Frontal cortex (tissue), 4 donors: ENCODE data around the gene QSOX2. TPM values are rescaled to one million over a fixed set of nuclear protein-coding genes. Genes with fewer than 3 reads are reported as not detected.

Experiments used
- DNase-seq, 2 donors: peaks; one replicate each; pipeline ENCODE4 v3.0.0; 2012; ENCODE audit warnings: low spot score in 2 of 2
- FAIRE-seq: peaks from 2 replicates; lab custom pipeline; 2012; peaks lifted over from hg19 to GRCh38; lab: Jason Lieb, UNC
- total RNA-seq: library from RNA; depleted of rRNA; stranded (reverse); fragments of >200 nt; gene quantifications from one replicate; pipeline ENCODE4 v1.2.3, GENCODE V29; 2014
- donor health status: control.
- donor health status: control.
- donor health status: control.

QSOX2 gene
- total RNA-seq, 1 donor from 2014 or later, result 8.2 TPM

DNA sequence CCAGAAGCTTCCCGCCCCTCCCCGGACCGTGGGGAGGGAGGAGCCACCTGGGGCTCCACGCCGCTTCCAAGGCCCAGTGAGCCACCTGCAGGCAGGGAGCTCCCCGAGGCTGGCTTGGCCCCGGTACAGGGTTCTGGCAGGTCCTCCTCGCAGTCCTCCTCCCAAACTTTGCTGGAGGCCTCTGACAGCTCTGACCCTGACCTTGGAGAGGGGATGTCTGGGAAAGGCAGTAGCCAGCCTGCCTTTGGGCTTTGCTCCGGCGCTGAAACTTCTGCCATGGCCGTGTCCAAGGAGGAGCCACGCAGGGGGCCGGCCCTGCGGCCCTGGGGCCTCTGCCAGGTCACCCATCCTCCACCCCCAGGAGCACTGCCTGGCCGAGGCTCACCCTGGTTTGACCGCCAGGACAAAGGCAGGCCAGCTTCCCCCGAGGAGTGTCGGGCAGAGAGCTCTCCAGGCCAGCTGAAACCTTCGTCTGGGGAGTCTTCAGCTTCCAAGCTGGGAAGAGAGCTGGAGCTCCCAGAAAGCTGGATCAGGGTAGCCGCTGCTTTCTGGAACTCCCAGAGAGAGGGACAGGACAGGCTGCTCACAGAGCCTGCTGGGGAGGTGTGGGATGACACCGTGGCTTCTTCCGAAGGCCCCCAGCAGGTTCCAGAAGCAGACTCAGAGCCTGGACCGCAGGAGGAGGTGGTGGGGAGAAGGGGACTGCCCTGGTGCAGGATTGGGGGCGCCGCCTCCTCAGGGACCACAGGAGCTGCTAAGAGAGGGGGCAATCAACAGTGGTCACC is 9.0 kb upstream of the QSOX2 start:
- FAIRE-seq, result no peak
- no peak for DNase-seq

DNA sequence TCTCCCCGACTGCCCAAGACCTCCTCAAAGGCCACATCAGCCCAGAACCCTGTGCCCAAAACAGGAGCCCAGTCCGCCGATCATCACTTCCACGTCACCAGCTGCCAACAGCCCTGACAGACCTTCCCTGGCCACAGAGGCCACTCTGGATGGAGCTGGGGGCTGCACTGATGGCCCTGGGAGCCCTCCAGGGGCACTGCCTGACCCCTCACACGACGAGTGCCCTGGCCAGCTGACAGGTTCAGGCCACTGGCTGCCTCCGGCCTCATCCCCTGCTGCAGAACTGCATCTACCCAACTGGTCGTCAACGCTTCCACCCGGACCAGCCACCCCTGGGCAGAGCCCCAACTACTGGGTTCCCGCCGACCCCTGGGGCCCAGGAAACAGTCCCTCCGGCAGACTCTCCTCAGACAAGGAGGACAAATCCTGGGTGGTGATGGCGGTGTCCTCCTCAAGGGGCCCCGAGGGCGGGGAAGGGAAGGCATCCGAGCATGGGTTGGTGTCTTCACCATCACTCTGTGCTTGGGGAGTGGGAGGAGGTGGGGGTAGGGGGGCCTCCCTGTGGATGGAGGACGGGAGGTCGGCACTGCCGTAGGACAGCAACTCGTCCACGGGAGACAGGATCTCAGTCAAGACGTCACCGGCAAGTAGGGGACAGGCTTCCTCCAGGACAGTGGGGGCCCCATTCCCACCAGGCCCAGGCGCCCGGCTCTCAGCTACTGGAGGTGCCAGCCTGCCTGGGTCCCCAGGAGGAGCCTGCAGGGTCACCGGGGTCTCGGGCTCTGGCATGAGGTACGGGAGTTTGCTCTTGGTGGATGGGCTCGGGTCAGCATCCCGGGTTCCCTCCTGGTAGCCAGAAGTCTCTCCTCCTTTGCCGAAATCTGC is 7.9 kb upstream of the QSOX2 start:
- no peak for DNase-seq
- FAIRE-seq, result no peak

DNA sequence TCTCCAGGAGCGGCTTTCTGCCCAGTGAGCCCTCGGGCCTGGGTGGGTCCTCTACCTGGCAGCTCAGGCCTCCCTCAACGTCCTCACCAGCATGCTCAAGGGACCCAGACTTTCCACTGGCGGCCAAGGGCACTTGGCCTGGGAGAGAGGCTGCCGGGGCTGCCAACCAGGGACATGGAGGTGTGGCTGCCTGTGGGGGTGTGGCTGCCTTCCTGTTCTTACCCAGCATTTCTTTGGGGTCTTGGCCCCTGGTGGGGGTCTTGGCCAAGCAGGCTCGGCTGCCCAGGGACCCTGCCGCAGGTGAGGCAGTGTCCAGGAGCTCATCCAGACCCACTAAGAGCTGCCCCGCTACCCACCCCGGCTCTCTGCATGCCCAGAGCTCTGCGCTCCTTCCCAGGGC is 7.2 kb upstream of the QSOX2 start:
- DNase-seq (no peak), FAIRE-seq (no peak)

DNA sequence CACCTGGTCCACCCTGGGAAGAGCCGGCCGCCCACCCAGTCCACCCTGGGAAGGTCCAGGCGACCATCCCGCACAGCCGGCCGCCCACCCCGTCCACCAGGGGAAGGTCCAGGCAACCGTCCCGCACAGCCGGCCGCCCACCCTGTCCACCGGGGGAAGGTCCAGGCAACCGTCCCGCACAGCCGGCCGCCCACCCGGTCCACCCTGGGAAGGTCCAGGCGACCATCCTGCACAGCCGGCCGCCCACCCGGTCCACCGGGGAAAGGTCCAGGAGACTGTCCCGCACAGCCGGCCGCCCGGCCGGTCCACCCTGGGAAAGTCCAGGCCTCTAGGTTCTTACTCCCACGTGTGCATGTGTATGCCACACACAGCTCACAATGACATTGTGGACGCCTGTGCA is 6.7 kb upstream of the QSOX2 start:
- FAIRE-seq (no peak), DNase-seq (no peak)

DNA sequence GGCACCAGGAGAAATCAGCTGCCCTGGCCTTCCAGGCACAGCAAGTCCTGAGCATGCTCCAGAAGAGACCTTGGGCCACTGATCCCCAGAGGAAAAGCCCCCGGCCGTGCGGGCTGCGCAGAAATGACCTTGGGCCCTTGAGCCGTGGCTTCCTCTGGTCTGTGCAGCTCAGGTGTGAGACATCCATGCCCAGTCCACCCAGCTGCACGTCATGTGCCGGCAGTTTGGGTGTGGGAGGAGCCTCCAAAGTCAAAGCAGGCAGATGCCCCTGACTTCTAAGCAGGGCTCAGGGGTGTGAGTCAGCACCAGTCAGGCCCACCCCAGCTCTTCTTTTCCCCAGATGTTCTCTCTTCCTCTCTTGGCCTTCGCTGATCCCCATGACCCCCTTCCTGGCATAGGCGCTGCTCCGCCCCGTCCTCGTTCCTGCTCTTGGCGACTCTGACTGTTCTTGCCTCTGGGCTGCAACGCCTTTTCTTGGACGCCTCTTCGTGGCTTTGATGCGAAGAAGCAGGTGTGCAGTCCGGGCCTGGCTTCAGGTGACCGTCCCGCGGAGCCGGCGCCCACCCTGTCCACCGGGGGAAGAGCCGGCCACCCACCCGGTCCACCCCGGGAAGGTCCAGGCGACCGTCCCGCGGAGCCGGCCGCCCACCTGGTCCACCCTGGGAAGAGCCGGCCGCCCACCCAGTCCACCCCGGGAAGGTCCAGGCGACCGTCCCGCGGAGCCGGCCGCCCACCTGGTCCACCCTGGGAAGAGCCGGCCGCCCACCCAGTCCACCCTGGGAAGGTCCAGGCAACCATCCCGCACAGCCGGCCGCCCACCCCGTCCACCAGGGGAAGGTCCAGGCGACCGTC is 5.9 kb upstream of the QSOX2 start:
- FAIRE-seq (no peak), DNase-seq (no peak)

DNA sequence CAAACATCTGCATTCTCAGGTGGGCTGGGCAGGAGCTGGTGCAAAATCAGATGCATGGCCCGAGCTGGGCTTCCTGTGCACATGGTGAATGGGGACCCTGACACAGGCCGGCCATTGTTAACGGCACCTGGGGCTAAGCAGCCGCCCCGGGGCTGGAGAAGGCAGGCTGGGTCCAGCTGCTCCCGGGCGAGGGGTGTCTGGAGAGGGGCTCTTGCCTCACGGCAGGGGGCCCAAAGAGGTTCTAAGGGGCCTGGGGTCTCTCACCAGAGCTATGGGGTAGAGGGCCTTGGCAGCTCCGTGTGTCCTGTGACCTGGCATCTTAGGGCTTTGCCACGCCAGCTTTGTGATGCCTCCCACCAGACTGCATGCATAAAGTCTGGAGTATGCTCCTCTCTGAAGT is 5.1 kb upstream of the QSOX2 start:
- FAIRE-seq (no peak), DNase-seq (no peak)

DNA sequence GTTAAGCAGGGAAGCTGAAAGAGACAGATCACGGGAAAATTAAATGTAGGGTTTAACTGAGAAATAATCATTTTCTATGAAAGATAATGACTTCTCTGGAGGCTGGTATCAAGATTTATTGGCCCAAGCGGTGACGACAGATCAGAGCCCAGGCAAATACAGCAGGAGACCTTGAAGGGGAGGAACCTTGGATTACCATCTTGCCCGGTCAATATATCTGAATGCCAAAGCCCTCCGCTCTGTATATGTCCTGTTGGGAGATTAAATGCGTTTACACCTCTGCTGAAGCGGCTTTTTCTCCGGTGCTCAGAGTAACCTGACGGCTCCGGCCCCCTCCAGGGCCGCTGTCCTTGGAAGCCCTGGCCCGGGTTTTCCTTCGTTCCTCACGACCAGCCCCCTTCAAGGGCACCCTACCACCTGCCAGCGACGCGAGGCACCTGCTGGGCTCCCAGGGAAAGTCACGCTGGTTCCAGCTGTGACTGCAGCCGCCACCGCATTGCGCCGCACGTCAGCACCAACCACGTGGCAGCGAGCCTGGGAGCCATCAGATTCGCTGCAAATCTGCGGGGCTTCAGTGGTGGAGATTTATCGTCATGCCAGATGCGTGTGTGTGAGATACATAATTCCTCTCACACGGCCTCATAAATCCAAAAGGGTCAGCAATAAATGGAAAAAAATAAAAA is 4.4 kb upstream of the QSOX2 start:
- FAIRE-seq, result no peak
- no peak for DNase-seq

DNA sequence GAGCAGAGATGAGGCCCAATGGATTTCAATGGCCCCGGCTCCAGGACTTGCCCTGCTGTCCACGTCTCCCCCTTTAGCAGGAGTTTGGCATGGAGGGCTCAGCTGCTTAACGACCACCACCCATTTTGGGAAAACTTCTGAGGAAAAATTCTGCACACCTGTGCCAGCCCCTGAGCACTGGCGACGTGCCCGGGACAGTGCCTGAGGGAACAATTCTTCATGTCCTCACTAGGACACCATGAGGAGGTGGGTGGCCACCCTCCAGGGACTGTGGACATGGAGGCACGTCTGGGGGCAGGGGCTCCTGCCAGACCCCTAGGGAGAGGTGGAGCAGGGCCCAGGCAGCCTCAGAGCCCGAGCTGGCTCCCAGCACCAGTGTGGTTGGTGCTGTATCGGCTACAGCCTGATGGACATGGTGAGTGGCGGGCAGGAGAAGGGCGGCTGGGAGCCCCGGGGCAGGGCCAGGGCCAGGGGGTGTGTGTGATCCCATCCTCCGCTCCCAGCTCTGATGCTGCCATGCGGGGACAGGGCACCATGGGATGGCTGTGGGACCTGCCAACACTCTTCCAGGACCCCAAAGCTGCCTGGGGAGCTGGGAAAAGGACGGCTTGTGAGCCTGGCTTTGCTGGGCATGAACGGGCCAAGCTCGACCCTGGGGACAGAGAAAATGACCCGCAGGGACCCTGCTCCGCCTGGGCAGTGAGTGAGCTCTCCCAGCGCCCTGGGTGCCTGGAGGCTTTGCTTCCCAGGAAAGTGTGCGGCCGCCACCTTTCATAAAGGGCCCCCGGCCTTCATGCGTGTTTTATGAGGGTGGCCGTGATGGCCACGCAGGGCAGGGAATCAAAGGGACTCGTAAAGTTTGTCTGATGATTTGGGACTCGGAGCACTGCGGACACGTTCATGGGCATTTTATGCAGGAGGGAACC is 3.6 kb upstream of the QSOX2 start:
- no peak for DNase-seq
- FAIRE-seq, result no peak

DNA sequence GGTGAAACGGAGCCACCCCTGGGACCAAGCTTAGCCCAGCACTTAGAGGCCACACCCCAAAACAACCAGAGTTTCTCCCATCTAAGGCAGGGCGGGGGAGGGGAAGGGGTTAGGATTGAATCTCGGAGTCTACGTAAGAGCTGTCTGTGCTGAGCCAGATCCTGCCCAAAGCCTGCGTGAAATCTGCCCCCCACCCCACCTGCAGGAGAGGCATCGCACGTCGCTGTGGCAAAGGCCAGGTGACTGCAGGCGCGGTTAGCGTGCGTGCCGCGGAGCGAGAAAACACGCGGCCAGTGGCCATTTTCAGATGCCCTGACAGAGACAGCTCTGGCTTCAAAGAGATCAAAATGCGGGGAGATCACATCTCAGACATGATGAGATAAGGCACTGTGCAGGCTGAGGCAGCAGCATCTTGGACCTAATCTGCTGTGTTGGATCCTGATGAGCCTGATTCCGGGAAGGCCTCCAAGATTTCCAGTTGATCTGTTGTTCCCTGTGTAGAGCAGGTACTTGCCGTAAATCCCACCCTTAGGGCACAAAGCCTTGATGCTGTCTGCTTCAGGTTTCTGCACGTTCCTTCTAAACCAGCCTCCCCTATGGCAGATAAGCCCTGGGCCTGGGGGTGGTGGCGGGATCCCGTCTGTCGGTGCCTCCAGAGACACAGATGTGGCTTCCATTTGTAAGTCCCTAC is 2.5 kb upstream of the QSOX2 start:
- DNase-seq (no peak), FAIRE-seq (no peak)

DNA sequence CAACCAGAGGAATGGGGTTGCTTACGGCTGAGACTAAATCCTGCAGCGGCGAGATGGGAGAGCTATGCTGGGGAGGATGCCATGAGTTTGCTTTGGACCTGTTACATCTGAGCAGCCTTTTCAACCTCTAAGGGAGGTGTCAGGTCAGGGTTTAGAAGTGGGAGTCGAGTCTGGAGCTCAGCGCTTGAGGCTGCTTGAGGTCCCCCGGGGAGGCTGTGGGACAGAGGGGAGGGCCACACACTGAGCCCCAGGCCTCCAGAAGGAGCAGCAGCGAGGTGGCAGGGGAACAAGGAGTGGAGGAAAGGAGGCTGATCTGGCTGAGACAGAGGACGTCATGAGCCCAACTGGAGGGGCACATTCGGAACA is 1.9 kb upstream of the QSOX2 start:
- no peak for DNase-seq
- no peak for FAIRE-seq

DNA sequence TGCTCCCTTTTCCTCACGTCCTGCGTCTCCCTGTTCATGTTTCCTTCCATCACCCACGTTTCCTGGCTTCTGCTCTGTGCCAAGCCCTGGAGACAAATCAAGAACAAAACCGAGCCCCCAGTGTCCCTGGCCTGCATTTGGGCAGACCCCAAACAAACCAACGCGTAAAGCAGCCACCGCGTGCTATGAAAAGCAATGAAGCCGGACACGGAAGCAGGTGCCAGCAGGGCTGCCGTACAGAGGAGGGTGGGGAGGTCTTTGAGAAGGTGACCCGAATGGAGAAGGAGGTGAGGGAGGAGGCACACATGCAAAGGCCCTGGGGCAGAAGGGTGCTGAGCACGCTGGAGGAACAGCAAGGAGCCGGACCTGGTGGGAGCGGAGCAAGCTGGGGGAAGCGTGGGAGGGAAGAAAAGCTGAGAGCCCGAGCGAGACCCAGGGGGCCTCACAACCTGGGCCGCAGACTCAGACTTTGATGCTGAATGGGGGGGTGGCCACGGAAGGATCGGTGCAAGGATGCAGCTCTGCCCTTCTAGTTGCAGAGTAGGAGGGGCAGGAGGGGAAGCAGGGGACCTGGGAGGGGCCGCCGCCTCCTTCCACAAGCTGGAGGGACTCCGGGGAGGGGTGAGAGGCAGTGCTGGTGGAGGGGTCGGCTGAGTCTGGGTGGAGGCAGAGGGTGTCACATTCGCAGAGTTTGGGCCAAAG is 1.4 kb upstream of the QSOX2 start:
- FAIRE-seq, result no peak

DNA sequence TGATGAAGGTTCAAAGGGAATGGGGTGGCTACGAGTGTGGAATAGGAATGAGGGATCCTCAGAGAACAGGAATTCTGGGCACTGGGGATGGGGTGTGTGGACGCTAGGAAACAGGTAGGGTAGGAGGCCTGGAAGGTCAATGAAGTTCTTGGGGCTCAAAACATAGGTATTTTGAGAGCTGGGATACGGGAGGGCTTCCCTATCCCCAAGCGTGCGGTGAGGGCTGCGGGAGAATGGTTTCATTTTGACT is 718 bp downstream of the QSOX2 start:
- FAIRE-seq, result no peak

More for the DNA sequence above, 1.4 kb upstream of the QSOX2 start:
- no peak for DNase-seq

DNA sequence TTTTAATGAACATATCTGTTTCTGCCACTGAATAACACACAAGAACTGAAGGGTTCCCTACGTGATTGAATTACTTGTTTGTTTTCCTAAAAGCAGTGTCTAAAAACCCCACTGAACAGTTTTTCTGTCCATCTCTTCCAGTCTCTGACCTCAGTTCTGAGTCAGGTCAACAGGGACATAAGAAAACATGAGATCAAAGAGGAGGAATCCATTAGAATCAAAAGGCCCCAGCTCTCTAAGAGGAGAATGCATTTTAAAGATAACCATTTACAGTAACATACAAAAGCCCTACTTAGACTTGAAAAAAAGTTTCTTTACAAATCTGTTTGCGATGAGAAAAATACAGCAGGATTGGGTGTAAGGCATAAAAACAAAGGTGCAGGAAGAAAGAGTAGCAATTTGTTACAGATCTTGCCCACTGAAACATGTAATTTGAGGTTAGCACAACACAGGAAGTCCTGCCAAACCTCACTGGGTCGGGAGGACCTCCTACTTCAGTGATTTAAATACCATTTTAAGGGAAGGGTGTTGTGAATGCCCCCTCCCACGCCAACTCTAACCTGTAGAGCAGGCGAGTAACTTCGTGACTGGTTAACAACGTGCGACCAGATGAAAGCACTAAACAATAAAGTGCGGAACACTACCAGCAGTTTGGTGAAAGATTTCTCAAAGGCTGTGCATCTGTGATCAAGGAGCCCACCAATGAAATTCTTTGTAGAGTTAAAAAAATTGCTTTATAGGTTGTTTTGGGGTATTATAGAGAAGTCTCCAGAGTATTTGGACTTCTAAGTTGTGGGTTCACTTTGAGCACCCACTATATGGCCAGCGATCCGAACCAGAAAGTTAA is 1.3 kb downstream of the QSOX2 start:
- DNase-seq, result no peak
- FAIRE-seq, result no peak

More for the DNA sequence above, 718 bp downstream of the QSOX2 start:
- DNase-seq, result no peak

DNA sequence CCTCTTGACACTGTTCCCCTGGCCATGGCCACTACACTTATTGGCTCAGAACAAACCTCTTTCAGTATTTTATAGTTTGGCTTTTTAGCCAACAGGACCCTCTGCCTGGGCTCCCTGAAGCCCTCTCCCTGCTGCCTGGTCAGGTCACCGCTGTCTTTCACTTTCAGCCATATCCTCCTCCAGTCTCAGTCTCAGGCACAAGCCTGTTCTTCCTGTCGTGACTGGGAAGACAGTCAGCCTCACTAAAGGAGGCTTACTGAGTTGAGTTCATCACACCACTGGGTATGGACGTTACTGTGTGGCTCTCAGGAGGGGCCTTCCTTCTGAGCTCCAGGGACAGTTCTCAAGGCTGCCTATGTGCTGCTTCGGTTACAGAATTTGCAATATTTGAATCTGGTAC is 2.0 kb downstream of the QSOX2 start:
- FAIRE-seq (no peak), DNase-seq (no peak)

DNA sequence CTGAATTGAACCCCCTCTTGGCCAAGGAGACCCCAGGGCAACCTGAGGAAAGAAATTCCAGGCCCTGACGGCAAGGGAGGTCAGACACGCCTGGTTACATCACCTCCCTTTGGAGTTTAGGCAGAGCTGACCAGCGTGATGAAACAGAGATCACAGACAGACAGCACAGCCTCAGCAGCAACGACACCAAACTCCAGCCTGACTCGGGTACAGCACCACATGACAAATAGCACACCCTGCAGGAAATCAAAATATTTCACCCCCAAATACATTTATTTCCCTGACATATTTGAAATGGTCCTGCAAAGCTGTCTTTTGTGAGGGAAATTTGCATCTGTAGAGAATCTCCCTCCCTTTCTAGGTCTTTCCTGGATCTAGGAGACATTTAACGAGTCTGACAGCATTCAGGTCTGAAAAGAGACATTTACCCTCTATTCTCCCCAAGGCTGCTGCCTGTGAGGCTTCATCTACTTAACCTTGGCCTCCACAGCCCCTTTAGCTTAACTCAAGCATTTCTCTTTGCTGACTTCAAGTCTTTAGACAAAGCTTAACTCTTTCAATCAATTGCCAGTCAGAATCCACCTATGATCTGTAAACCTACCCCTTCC is 2.6 kb downstream of the QSOX2 start:
- FAIRE-seq (no peak), DNase-seq (no peak)

DNA sequence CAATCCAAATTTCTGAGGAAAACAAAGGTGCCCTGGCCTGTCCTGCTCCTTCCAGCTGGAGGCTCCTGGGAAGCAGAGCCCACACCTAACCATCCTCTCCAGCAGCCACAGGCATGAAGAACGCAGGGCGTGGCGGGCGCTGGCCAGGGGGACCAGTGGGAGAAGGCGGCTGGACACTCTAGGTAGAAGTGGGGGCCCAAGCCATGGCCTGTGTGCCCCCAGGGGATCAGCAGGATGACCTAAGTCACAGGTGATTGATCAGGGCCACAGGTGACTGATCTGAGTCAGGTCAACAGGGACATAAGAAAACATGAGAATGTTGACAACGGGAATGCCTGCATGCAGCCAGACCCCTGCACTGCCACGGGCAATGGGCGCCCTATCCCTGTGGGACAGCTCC is 3.4 kb downstream of the QSOX2 start:
- FAIRE-seq, result no peak
- no peak for DNase-seq

DNA sequence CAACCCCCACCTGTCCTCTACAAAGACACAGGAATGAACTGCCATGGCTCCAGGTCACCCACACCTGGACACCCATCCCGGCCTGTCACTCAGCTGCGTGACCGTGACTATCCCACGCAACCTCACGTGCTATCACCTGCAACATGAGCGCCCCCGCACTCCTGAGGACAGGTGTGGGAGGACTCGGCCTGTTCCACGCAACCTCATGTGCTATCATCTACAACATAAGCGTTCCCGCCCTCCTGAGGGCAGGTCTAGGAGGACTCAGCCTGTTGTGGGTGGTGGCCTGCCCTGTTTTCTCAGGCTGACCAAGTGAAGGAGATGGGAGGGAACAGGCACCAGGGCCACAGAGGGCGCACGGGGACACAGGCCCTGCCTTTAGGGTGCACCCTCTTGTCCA is 4.1 kb downstream of the QSOX2 start:
- FAIRE-seq, result no peak
- no peak for DNase-seq
